ENCODE data around the gene PCDHGA8.

DNA sequence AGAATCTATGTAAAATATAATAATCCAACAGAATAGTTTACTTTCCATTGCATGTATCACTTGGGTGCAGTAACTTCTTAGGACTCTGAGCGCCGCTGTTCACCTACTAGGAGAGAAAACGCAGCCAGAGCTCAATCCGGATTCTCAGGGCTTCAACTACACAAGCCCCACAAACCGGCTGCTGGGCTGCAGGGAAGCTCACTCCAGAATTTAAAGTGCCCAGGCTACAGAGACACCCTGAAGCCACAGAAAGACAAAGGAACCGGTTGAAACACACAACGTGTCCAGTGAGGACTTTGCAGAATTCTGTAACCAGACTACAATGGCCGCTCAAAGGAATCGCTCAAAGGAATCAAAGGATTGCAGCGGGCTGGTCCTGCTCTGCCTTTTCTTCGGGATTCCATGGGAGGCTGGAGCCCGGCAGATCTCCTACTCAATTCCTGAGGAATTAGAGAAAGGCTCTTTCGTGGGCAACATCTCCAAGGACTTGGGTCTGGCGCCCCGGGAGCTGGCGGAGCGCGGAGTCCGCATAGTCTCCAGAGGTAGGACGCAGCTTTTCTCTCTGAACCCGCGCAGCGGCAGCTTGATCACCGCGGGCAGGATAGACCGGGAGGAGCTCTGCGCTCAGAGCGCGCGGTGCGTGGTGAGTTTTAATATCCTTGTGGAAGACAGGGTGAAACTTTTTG lies 20.6 kb downstream of the PCDHGA8 start, which contains the start of gene PCDHGA10:
- TF ChIP-seq CTCF (IDR thresholded peaks at IDR 0.05; ENCODE audit: insufficient read depth, low read length) (peak; percentile 51), SPI1 (IDR thresholded peaks at IDR 0.05; ENCODE audit: borderline replicate concordance, low read depth) (no peak), POLR2AphosphoS5 (IDR thresholded peaks at IDR 0.05; ENCODE audit: low read depth) (no peak), GABPA (IDR thresholded peaks at IDR 0.05; ENCODE audit: low read depth) (no peak)
- TF ChIP-seq, protein P1, sequence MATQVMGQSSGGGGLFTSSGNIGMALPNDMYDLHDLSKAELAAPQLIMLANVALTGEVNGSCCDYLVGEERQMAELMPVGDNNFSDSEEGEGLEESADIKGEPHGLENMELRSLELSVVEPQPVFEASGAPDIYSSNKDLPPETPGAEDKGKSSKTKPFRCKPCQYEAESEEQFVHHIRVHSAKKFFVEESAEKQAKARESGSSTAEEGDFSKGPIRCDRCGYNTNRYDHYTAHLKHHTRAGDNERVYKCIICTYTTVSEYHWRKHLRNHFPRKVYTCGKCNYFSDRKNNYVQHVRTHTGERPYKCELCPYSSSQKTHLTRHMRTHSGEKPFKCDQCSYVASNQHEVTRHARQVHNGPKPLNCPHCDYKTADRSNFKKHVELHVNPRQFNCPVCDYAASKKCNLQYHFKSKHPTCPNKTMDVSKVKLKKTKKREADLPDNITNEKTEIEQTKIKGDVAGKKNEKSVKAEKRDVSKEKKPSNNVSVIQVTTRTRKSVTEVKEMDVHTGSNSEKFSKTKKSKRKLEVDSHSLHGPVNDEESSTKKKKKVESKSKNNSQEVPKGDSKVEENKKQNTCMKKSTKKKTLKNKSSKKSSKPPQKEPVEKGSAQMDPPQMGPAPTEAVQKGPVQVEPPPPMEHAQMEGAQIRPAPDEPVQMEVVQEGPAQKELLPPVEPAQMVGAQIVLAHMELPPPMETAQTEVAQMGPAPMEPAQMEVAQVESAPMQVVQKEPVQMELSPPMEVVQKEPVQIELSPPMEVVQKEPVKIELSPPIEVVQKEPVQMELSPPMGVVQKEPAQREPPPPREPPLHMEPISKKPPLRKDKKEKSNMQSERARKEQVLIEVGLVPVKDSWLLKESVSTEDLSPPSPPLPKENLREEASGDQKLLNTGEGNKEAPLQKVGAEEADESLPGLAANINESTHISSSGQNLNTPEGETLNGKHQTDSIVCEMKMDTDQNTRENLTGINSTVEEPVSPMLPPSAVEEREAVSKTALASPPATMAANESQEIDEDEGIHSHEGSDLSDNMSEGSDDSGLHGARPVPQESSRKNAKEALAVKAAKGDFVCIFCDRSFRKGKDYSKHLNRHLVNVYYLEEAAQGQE (IDR thresholded peaks at IDR 0.05; ENCODE audit: insufficient replicate concordance, low read depth): no peak

Measured in HL-60 (cell line).